WI38 (cell line): Measurements from ENCODE around the gene ZBTB46.

Experiments used
- H3K4me3 ChIP-seq: 2 replicates; pipeline ENCODE4 v1.5.1; 2011; ENCODE audit warnings: low read depth, mild to moderate bottlenecking, control low read depth, low read length
- CTCF ChIP-seq: IDR thresholded peaks from 2 replicates; pipeline ENCODE4 v1.5.1; 2012; ENCODE audit warnings: low read depth, mild to moderate bottlenecking, control low read depth, low read length

Gene ZBTB46

GRCh38 chr20:63795178-63795830 lies 35.8 kb downstream of the ZBTB46 start:
- no peak overlapping the region for H3K4me3 ChIP-seq
- TF ChIP-seq CTCF: no peak

GRCh38 chr20:63794614-63795013 lies 36.5 kb downstream of the ZBTB46 start:
- TF ChIP-seq CTCF: no peak
- no peak overlapping the region for H3K4me3 ChIP-seq

GRCh38 chr20:63792866-63793265 lies 38.2 kb downstream of the ZBTB46 start:
- no peak for TF ChIP-seq CTCF
- H3K4me3 ChIP-seq: no peak overlapping the region

GRCh38 chr20:63791497-63792156 lies 39.4 kb downstream of the ZBTB46 start:
- no peak overlapping the region for H3K4me3 ChIP-seq
- TF ChIP-seq CTCF: no peak

GRCh38 chr20:63790572-63791168 lies 40.4 kb downstream of the ZBTB46 start:
- no peak overlapping the region for H3K4me3 ChIP-seq
- TF ChIP-seq CTCF: no peak

GRCh38 chr20:63789836-63790571 lies 41.1 kb downstream of the ZBTB46 start:
- H3K4me3 ChIP-seq: no peak overlapping the region
- TF ChIP-seq CTCF: no peak
